ENCODE measurements around the gene SH3D21.

The SH3D21 gene

GRCh38 chr1:36337830-36338229 is 31.7 kb downstream of the SH3D21 start:
- no peak for TF ChIP-seq CTCF (IDR thresholded peaks at IDR 0.05; ENCODE audit: borderline replicate concordance, control extremely low read depth, extremely low read depth, insufficient read depth, missing control alignments)
- DNase-seq (ENCODE audit: low spot score) = no peak
- in situ Hi-C loops (cut with MboI; ENCODE audit: low sequenced_read_pairs, unreplicated experiment) = no loop called here

- DNase-seq (ENCODE audit: low spot score) = no peak
- in situ Hi-C loops (cut with MboI; ENCODE audit: low sequenced_read_pairs, unreplicated experiment) = no loop called here
- no peak for TF ChIP-seq CTCF (IDR thresholded peaks at IDR 0.05; ENCODE audit: borderline replicate concordance, control extremely low read depth, extremely low read depth, insufficient read depth, missing control alignments)
Measured at GRCh38 chr1:36339215-36339614, 33.0 kb downstream of the SH3D21 start.

- no peak for TF ChIP-seq CTCF (IDR thresholded peaks at IDR 0.05; ENCODE audit: borderline replicate concordance, control extremely low read depth, extremely low read depth, insufficient read depth, missing control alignments)
- in situ Hi-C loops (cut with MboI; ENCODE audit: low sequenced_read_pairs, unreplicated experiment) = no loop called here
- DNase-seq (ENCODE audit: low spot score) = no peak
Measured at GRCh38 chr1:36339615-36340014, 33.4 kb downstream of the SH3D21 start.

- in situ Hi-C loops (cut with MboI; ENCODE audit: low sequenced_read_pairs, unreplicated experiment) = no loop called here
- TF ChIP-seq CTCF (IDR thresholded peaks at IDR 0.05; ENCODE audit: borderline replicate concordance, control extremely low read depth, extremely low read depth, insufficient read depth, missing control alignments) = no peak
- DNase-seq (ENCODE audit: low spot score) = no peak
Measured at GRCh38 chr1:36341626-36342320, 35.6 kb downstream of the SH3D21 start.

GRCh38 chr1:36342426-36343185 is 36.4 kb downstream of the SH3D21 start:
- peak; percentile 77 for DNase-seq (ENCODE audit: low spot score)
- in situ Hi-C loops (cut with MboI; ENCODE audit: low sequenced_read_pairs, unreplicated experiment) = no loop called here
- peak; percentile 72 for TF ChIP-seq CTCF (IDR thresholded peaks at IDR 0.05; ENCODE audit: borderline replicate concordance, control extremely low read depth, extremely low read depth, insufficient read depth, missing control alignments)

GRCh38 chr1:36343651-36344394 is 37.7 kb downstream of the SH3D21 start:
- DNase-seq (ENCODE audit: low spot score) = no peak
- in situ Hi-C loops (cut with MboI; ENCODE audit: low sequenced_read_pairs, unreplicated experiment) = no loop called here
- no peak for TF ChIP-seq CTCF (IDR thresholded peaks at IDR 0.05; ENCODE audit: borderline replicate concordance, control extremely low read depth, extremely low read depth, insufficient read depth, missing control alignments)

Data from GM13976 (cell line).